ENCODE measurements around the gene RPL4. TPM values are rescaled to one million over a fixed set of nuclear protein-coding genes. Genes with fewer than 3 reads are reported as not detected.
A peak's percentile ranks its signal among the peaks of the same experiment; 100 is the strongest.

Gene RPL4
- total RNA-seq, 1 experiment from 2014 or later = 2,320 TPM

DNA sequence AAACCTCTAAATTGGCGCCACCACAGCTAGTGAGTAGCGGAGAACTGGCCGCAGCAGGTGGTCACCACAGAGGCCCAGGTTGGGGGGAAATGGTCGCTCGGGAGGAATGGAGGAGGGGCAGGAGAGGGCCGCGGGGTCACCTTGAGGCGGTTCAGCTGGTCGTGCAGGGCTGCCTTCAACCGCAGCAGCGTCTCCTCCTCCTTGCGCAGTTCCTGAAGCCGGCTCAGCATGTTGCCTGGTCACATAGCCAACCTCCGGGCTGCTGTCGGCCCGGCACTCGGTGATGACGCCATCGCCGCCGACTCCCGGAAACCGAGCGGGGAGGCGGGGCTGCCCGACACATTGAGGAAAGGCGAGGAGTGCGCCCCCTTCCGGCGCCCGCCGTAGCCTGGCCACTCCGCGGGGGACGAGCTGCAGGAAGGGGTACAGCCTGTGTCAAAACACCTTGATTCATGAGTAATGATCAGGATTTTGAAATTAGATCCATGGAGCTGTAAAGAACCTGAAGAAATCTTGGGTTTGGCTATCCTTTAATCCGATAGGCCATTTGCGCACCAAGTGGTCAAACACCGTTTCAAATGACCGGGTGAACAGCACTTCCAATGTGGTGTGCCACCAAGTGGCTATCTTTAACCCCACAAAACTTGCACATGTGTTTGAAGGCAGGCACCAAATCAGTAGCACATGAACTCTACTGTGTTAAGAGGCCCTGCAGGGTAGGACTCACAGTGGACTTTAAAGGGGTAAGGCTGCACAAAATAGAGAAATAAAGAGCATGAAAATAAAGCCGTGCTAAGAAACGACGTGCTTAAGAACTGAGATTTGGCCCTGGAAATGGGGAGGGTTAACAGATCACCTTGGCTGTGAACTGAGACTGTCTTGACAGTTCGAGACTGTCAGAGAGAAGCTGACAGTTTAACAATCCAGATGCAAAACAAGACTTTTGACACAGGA is 6.9 kb downstream of the RPL4 start, which contains the start of gene SNAPC5:
Gene SNAPC5 (minus strand): TSS at position 261 of the 954 bp plus-strand sequence. CDS start 31 bp downstream, at position 230.
- peak within 1 kb of the TSS; percentile 91 for H3K4me3 ChIP-seq
- TF ChIP-seq EZH2 (IDR thresholded peaks at IDR 0.05; ENCODE audit: low read depth) = no peak
- TF ChIP-seq, protein P1, sequence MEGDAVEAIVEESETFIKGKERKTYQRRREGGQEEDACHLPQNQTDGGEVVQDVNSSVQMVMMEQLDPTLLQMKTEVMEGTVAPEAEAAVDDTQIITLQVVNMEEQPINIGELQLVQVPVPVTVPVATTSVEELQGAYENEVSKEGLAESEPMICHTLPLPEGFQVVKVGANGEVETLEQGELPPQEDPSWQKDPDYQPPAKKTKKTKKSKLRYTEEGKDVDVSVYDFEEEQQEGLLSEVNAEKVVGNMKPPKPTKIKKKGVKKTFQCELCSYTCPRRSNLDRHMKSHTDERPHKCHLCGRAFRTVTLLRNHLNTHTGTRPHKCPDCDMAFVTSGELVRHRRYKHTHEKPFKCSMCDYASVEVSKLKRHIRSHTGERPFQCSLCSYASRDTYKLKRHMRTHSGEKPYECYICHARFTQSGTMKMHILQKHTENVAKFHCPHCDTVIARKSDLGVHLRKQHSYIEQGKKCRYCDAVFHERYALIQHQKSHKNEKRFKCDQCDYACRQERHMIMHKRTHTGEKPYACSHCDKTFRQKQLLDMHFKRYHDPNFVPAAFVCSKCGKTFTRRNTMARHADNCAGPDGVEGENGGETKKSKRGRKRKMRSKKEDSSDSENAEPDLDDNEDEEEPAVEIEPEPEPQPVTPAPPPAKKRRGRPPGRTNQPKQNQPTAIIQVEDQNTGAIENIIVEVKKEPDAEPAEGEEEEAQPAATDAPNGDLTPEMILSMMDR (conservative IDR thresholded peaks at IDR 0.05) = peak; percentile 89
- peaks cover 24% of the 10 kb centered on the region for H3K4me1 ChIP-seq (replicated peaks; ENCODE audit: insufficient read depth)
- peaks cover 48% of the 10 kb centered on the region for H4K20me1 ChIP-seq (ENCODE audit: insufficient read depth)
- H3K27me3 ChIP-seq (ENCODE audit: insufficient read depth, low read depth) = no peaks in the 10 kb centered on the region
- H3K36me3 ChIP-seq (ENCODE audit: low read depth) = peaks cover 41% of the 10 kb centered on the region
- CTCF ChIA-PET = interaction anchor here (0.6 to 1.6 kb wide), 5 partner anchors 13 to 211 kb away, joined by 3 to 13 read pairs (median 4); partner anchors contain the start of gene MAP2K1
- intact Hi-C loops (cut with micrococcal nuclease; ENCODE audit: unreplicated experiment) = loop anchor here (1.0 to 10.0 kb wide), 6 partner anchors 14 to 883 kb away; partner anchors contain the start of genes INTS14, MAP2K1 and TIPIN
- peak; percentile 88 to 96 for DNase-seq
- H3K4me2 ChIP-seq = peak within 1 kb of the TSS; percentile 90
- H3F3A ChIP-seq (ENCODE audit: insufficient read depth, low read depth) = peaks cover 62% of the 10 kb centered on the region
- H3K9me2 ChIP-seq (ENCODE audit: insufficient read depth) = no peaks in the 10 kb centered on the region
- POLR2A ChIA-PET (ENCODE audit: unreplicated experiment) = interaction anchor here (0.5 to 1.0 kb wide), 5 partner anchors 28 to 1826 kb away, joined by 3 to 6 read pairs (median 4); no protein-coding TSS in a partner anchor
- peak within 1 kb of the TSS; percentile 90 for H2AFZ ChIP-seq
- BruUV-seq (replicated peaks) = no TSS peak
- H3K27ac ChIP-seq = peak within 1 kb of the TSS; percentile 77
- H3K9me3 ChIP-seq (ENCODE audit: insufficient read depth, low read depth) = no peaks in the 10 kb centered on the region
- peaks cover 47% of the 10 kb centered on the region for H3K79me2 ChIP-seq (ENCODE audit: low read depth)

DNA sequence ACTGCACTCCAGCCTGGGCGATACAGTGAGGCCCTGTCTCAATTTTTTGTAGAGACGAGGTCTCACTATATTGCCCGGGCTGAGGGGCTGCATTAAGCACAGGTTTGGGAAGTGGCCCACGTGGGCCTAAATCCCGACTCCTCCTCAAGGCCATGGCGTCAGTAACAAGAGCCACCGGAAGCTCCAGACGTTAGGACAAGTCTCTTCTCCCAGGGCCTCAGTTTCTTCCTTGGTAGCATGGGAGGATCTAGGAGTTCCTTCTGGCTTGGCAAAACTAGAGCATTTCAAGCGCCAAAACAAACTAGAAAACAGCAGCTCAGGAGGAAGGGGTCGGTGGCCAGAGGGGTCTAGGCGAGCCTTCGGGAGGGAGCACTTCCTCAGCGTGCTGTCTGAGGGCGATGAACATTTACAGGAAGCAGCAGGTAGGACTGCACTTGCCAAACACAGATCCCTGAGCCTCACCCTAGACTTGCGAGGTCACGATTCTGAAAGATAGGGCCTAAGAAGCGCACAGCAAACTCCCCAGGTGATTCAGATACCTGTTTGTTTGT is 7.6 kb downstream of the RPL4 start:
- DNase-seq = no peak
- CTCF ChIA-PET = interaction anchor here (0.7 to 1.6 kb wide), 3 partner anchors 81 to 157 kb away, joined by 6 to 13 read pairs (median 7); partner anchors contain the start of gene MAP2K1
- H4K20me1 ChIP-seq (ENCODE audit: insufficient read depth) = peaks cover 40% of the 10 kb centered on the region
- peak overlapping the region; percentile 91 for H3K4me3 ChIP-seq
- H3K4me2 ChIP-seq = peak overlapping the region; percentile 90
- peak overlapping the region; percentile 90 for H2AFZ ChIP-seq
- H3F3A ChIP-seq (ENCODE audit: insufficient read depth, low read depth) = peaks cover 57% of the 10 kb centered on the region
- TF ChIP-seq EZH2 (IDR thresholded peaks at IDR 0.05; ENCODE audit: low read depth) = no peak
- TF ChIP-seq, protein P1 (conservative IDR thresholded peaks at IDR 0.05) = no peak
- POLR2A ChIA-PET (ENCODE audit: unreplicated experiment) = interaction anchor here (0.7 to 1.0 kb wide), 2 partner anchors 35 kb away, joined by 4 to 9 read pairs; no protein-coding TSS in a partner anchor
- no peaks in the 10 kb centered on the region for H3K9me2 ChIP-seq (ENCODE audit: insufficient read depth)
- BruUV-seq (replicated peaks) = TSS peak; percentile 30
- no peaks in the 10 kb centered on the region for H3K27me3 ChIP-seq (ENCODE audit: insufficient read depth, low read depth)
- peaks cover 39% of the 10 kb centered on the region for H3K79me2 ChIP-seq (ENCODE audit: low read depth)
- peaks cover 20% of the 10 kb centered on the region for H3K4me1 ChIP-seq (replicated peaks; ENCODE audit: insufficient read depth)
- H3K9me3 ChIP-seq (ENCODE audit: insufficient read depth, low read depth) = no peaks in the 10 kb centered on the region
- peak overlapping the region; percentile 77 for H3K27ac ChIP-seq
- intact Hi-C loops (cut with micrococcal nuclease; ENCODE audit: unreplicated experiment) = loop anchor here (1.0 to 10.0 kb wide), 6 partner anchors 14 to 882 kb away; partner anchors contain the start of genes INTS14, MAP2K1 and TIPIN
- H3K36me3 ChIP-seq (ENCODE audit: low read depth) = peaks cover 36% of the 10 kb centered on the region

DNA sequence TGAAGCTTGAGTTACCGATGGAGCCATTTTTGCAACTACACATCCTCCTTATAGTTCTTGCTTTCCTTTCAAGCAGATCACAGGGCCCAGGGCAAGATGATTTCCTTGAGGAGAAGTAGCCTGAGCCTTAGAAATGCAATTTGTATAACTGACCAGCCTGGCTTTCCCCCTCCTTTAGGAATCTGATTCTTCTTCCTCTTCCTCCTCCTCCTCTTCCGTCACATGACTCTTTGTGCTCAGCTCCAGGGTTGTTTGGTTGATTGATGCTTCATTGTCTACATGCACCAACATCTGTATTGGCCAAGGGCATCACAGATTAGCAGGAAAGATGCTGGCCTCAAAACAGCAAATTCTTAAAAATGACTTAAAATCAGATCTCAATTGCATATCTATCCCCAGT is 10.4 kb downstream of the RPL4 start:
- Histone ChIP-seq H3K4me3 (no peak overlapping the region), H3F3A (ENCODE audit: insufficient read depth, low read depth) (peaks cover 35% of the 10 kb centered on the region), H2AFZ (no peak overlapping the region), H3K4me1 (replicated peaks; ENCODE audit: insufficient read depth) (peaks cover 31% of the 10 kb centered on the region), H3K4me2 (no peak overlapping the region), H4K20me1 (ENCODE audit: insufficient read depth) (peaks cover 13% of the 10 kb centered on the region), H3K36me3 (ENCODE audit: low read depth) (peaks cover 15% of the 10 kb centered on the region), H3K9me3 (ENCODE audit: insufficient read depth, low read depth) (no peaks in the 10 kb centered on the region), H3K27me3 (ENCODE audit: insufficient read depth, low read depth) (no peaks in the 10 kb centered on the region), H3K27ac (no peak overlapping the region), H3K79me2 (ENCODE audit: low read depth) (peaks cover 19% of the 10 kb centered on the region), H3K9me2 (ENCODE audit: insufficient read depth) (no peaks in the 10 kb centered on the region)
- no TSS peak for BruUV-seq (replicated peaks)
- intact Hi-C loops (cut with micrococcal nuclease; ENCODE audit: unreplicated experiment) = loop anchor here (10.0 kb wide), 1 partner anchor 879 kb away; the partner anchor contains the start of gene INTS14
- CTCF ChIA-PET = no interaction called here
- DNase-seq = no peak
- POLR2A ChIA-PET (ENCODE audit: unreplicated experiment) = interaction anchor here (0.7 kb wide), 1 partner anchor 179 kb away, joined by 4 read pairs; no protein-coding TSS in a partner anchor
- TF ChIP-seq EZH2 (IDR thresholded peaks at IDR 0.05; ENCODE audit: low read depth) = no peak
- TF ChIP-seq, protein P1 (conservative IDR thresholded peaks at IDR 0.05) = no peak
